OCI-LY1 (cell line): ENCODE data around the gene CIAO1.

Source experiments
- CTCF ChIP-seq: fragments of 200-600 bp; sonication (generic), shearing (Covaris generic); IDR thresholded peaks from 2 replicates; pipeline ENCODE4 v1.5.1; 2017; ENCODE audit warnings: mild to moderate bottlenecking, antibody characterized with exemption, low read length, moderate library complexity, mixed read lengths
- EZH2 ChIP-seq: fragments of 200-600 bp; sonication (generic), shearing (Covaris generic); IDR thresholded peaks from 2 replicates; pipeline ENCODE4 v1.8.0; 2017; ENCODE audit warnings: borderline replicate concordance, mixed run types, mild to moderate bottlenecking, antibody characterized with exemption, low read length, moderate library complexity, mixed read lengths

DNA sequence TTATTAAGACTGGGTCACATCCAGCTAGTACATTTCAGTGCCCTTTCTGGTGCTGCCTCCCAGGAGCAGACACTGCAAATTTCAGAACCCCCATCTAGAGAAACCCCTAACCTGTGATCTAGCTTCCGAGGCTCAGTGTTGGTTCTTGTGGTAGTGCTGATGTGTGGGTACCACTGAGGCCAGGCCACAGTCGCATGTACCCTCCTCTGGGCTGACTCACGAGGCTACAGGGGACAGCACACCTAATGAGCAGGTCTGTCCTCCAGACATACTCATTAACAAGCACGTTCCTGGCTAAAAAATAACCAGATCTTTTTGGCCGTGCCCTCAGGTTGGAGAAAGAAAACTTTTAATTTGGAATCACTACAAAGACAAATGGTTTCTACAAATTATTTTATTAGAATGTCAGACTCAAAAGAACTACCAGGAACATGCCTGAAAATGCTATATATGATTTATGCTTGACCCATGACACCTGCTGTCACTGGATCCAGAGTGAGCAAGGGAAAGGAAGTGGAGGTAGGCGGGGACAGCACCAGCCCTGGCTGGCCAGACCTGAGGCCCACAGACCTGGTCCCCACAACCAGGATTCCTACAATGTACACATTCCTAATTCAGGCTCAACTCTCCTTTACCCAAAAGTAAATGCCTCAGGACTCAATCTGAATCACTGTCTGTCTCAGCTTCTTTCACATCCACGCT, 8.5 kb downstream of the CIAO1 start:
- TF ChIP-seq CTCF (no peak), EZH2 (no peak)
